GM21619 (cell line): ENCODE results near the gene TPMT.

ENCODE experiments used
- ATAC-seq: cut with Tn5 transposase; IDR thresholded peaks from one replicate; pipeline ENCODE4 v1.9.1; 2021; ENCODE audit not compliant: unreplicated experiment

Gene TPMT

GRCh38 chr6:18118330-18118729 lies 36.5 kb downstream of the TPMT start:
- no peak for ATAC-seq

- no peak for ATAC-seq
These were observed 37.7 kb downstream of the TPMT start for GRCh38 chr6:18117136-18117535.

- ATAC-seq: no peak
These were observed 39.5 kb downstream of the TPMT start for GRCh38 chr6:18115356-18115755.

GRCh38 chr6:18110162-18110561 lies 44.7 kb downstream of the TPMT start:
- ATAC-seq: no peak

GRCh38 chr6:18107061-18107460 lies 47.8 kb downstream of the TPMT start:
- ATAC-seq: no peak

- no peak for ATAC-seq
These were observed 51.9 kb downstream of the TPMT start for GRCh38 chr6:18102783-18103509.

GRCh38 chr6:18101873-18102272 lies 53.0 kb downstream of the TPMT start:
- no peak for ATAC-seq

GRCh38 chr6:18101271-18101670 lies 53.6 kb downstream of the TPMT start:
- ATAC-seq: no peak

- ATAC-seq: no peak
These were observed 54.6 kb downstream of the TPMT start for GRCh38 chr6:18100296-18100695.

- ATAC-seq: no peak
These were observed 55.4 kb downstream of the TPMT start for GRCh38 chr6:18099511-18099910.

GRCh38 chr6:18096423-18096822 lies 58.5 kb downstream of the TPMT start:
- ATAC-seq: no peak

GRCh38 chr6:18091382-18091781 lies 63.5 kb downstream of the TPMT start:
- no peak for ATAC-seq

- ATAC-seq: no peak
These were observed 64.5 kb downstream of the TPMT start for GRCh38 chr6:18090349-18090786.

- no peak for ATAC-seq
These were observed 66.2 kb downstream of the TPMT start for GRCh38 chr6:18088419-18089296.

- no peak for ATAC-seq
These were observed 67.3 kb downstream of the TPMT start for GRCh38 chr6:18087396-18088165.

GRCh38 chr6:18081025-18081668 lies 73.7 kb downstream of the TPMT start:
- ATAC-seq: no peak

- no peak for ATAC-seq
These were observed 74.3 kb downstream of the TPMT start for GRCh38 chr6:18080544-18080943.

- no peak for ATAC-seq
These were observed 76.0 kb downstream of the TPMT start for GRCh38 chr6:18078866-18079265.
